ENCODE results near the gene HACE1.

DNA sequence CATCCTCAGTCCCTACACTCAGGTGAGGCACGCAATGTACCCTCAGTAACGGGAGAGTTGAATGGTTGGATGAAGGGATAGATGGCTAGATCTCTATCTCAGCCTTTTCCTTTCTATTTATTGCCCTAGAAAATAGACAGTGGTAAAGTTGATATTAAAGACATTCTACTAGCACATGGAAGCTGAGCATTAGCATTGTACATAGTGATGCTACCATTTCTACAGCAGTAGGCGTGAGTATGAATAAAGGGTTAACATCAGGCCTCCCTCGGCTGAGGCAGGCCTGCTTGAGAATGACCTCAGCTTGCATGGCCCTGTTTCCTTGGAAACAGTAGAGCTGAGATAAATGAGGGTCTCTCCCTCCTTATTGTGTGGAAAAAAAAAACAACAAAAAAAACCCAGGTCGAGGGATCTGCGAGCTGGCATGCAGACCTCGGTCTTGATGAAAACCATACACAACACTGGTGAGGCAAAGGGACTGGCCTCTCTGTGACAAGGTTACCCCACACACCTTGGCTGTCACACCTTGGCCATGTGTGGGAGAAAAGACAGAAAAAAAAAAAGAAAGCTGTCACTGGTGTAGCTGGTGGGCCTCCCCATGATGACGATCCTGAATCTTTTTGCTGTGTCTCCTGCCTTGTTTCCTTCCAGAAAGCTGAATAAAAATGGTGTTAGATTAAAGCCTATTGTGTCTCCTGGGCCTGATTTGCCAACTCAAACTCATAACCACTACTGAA, 160.0 kb downstream of the HACE1 start:
- TF ChIP-seq, protein P1, sequence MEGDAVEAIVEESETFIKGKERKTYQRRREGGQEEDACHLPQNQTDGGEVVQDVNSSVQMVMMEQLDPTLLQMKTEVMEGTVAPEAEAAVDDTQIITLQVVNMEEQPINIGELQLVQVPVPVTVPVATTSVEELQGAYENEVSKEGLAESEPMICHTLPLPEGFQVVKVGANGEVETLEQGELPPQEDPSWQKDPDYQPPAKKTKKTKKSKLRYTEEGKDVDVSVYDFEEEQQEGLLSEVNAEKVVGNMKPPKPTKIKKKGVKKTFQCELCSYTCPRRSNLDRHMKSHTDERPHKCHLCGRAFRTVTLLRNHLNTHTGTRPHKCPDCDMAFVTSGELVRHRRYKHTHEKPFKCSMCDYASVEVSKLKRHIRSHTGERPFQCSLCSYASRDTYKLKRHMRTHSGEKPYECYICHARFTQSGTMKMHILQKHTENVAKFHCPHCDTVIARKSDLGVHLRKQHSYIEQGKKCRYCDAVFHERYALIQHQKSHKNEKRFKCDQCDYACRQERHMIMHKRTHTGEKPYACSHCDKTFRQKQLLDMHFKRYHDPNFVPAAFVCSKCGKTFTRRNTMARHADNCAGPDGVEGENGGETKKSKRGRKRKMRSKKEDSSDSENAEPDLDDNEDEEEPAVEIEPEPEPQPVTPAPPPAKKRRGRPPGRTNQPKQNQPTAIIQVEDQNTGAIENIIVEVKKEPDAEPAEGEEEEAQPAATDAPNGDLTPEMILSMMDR (IDR thresholded peaks at IDR 0.05), result no peak
- TF ChIP-seq POLR2A (IDR thresholded peaks at IDR 0.05), result no peak

Measured in testis (tissue), 2 donors.